ENCODE data around the gene FCRL5. TPM values are rescaled to one million over a fixed set of nuclear protein-coding genes. Genes with fewer than 3 reads are reported as not detected.
A peak's percentile ranks its signal among the peaks of the same experiment; 100 is the strongest.

Gene FCRL5
- total RNA-seq, 2 experiments from 2014 or later = 44.8 to 73.5 TPM

- TF ChIP-seq CTCF (conservative IDR thresholded peaks at IDR 0.05; ENCODE audit: low read length) (no peak), EZH2phosphoT487 (IDR thresholded peaks at IDR 0.05; ENCODE audit: borderline replicate concordance, low read depth, low read length) (no peak)
- peak overlapping the region; percentile 49 for H3K4me3 ChIP-seq (ENCODE audit: low read depth, low read length, poor library complexity, severe bottlenecking)
- ChIA-PET POLR2A (interaction anchor here (0.6 to 3.9 kb wide), 8 partner anchors 10 to 58 kb away, joined by 3 to 42 read pairs (median 4); no protein-coding TSS in a partner anchor), CTCF (ENCODE audit: unreplicated experiment) (interaction anchor here (0.9 to 1.2 kb wide), 5 partner anchors 14 to 797 kb away, joined by 3 to 4 read pairs (median 3); no protein-coding TSS in a partner anchor)
- H3K4me1 ChIP-seq (ENCODE audit: insufficient read depth, low read length, poor library complexity, severe bottlenecking) = peaks cover 92% of the 10 kb centered on the region
- no TSS peak for BruUV-seq (replicated peaks)
- no peaks in the 10 kb centered on the region for H4K20me1 ChIP-seq (ENCODE audit: insufficient read depth, low read length)
- peak overlapping the region; percentile 99 for H3K27ac ChIP-seq (ENCODE audit: low read depth, low read length, poor library complexity, severe bottlenecking)
- H3K9me2 ChIP-seq (ENCODE audit: insufficient read depth, low read length) = no peaks in the 10 kb centered on the region
- peak; percentile 27 for DNase-seq (ENCODE audit: low spot score)
- H3K4me2 ChIP-seq (ENCODE audit: low read length) = peak overlapping the region; percentile 90
- H3K36me3 ChIP-seq (ENCODE audit: insufficient read depth, low read length) = peaks cover 9% of the 10 kb centered on the region; the same call in 1 of the 2 replicates
- H3K79me2 ChIP-seq (ENCODE audit: insufficient read depth, low read depth, low read length) = no peaks in the 10 kb centered on the region
- H2AFZ ChIP-seq (ENCODE audit: low read length) = peak overlapping the region; percentile 68; the same call in 1 of the 2 replicates
- peaks cover 3% of the 10 kb centered on the region; the same call in 1 of the 2 replicates for H3K9me3 ChIP-seq (ENCODE audit: low read length)
- intact Hi-C loops (cut with micrococcal nuclease; ENCODE audit: unreplicated experiment) = loop anchor here (2.0 to 5.0 kb wide), 4 partner anchors 43 to 297 kb away; partner anchors contain the start of genes FCRL3 and FCRL5
Measured at GRCh38 chr1:157509546-157510232, 42.6 kb downstream of the FCRL5 start.

GRCh38 chr1:157505481-157506272, 46.6 kb downstream of the FCRL5 start:
- intact Hi-C loops (cut with micrococcal nuclease; ENCODE audit: unreplicated experiment) = loop anchor here (1.0 kb wide), 1 partner anchor 9 kb away; no protein-coding TSS in a partner anchor
- peak overlapping the region; percentile 32 for H3K4me2 ChIP-seq (ENCODE audit: low read length)
- no TSS peak for BruUV-seq (replicated peaks)
- H3K79me2 ChIP-seq (ENCODE audit: insufficient read depth, low read depth, low read length) = no peaks in the 10 kb centered on the region
- peaks cover 11% of the 10 kb centered on the region for H3K36me3 ChIP-seq (ENCODE audit: insufficient read depth, low read length)
- H3K9me3 ChIP-seq (ENCODE audit: low read length) = peaks cover 16% of the 10 kb centered on the region; the same call in 1 of the 2 replicates
- no peaks in the 10 kb centered on the region for H3K9me2 ChIP-seq (ENCODE audit: insufficient read depth, low read length)
- H4K20me1 ChIP-seq (ENCODE audit: insufficient read depth, low read length) = no peaks in the 10 kb centered on the region
- peak; percentile 87 for DNase-seq (ENCODE audit: low spot score)
- peaks cover 53% of the 10 kb centered on the region for H3K4me1 ChIP-seq (ENCODE audit: insufficient read depth, low read length, poor library complexity, severe bottlenecking)
- peak overlapping the region; percentile 74; the same call in 1 of the 2 replicates for H2AFZ ChIP-seq (ENCODE audit: low read length)
- no peak overlapping the region for H3K27ac ChIP-seq (ENCODE audit: low read depth, low read length, poor library complexity, severe bottlenecking)
- ChIA-PET POLR2A (interaction anchor here (0.6 to 1.5 kb wide), 3 partner anchors 39 to 301 kb away, joined by 3 to 8 read pairs (median 5); no protein-coding TSS in a partner anchor), CTCF (ENCODE audit: unreplicated experiment) (interaction anchor here (0.5 to 1.2 kb wide), 3 partner anchors 9 to 64 kb away, joined by 3 to 5 read pairs (median 3); no protein-coding TSS in a partner anchor)
- TF ChIP-seq CTCF (conservative IDR thresholded peaks at IDR 0.05; ENCODE audit: low read length) (peak; percentile 92), EZH2phosphoT487 (IDR thresholded peaks at IDR 0.05; ENCODE audit: borderline replicate concordance, low read depth, low read length) (no peak)
- H3K4me3 ChIP-seq (ENCODE audit: low read depth, low read length, poor library complexity, severe bottlenecking) = no peak overlapping the region

Measured in OCI-LY7 (cell line).